Measurements from ENCODE around the gene KAT8.
"Not testable (repeated sequence)": the region's sequence is repeated elsewhere in the genome, so short reads cannot be mapped to it uniquely, and the experiment has no call there.

Gene KAT8

DNA sequence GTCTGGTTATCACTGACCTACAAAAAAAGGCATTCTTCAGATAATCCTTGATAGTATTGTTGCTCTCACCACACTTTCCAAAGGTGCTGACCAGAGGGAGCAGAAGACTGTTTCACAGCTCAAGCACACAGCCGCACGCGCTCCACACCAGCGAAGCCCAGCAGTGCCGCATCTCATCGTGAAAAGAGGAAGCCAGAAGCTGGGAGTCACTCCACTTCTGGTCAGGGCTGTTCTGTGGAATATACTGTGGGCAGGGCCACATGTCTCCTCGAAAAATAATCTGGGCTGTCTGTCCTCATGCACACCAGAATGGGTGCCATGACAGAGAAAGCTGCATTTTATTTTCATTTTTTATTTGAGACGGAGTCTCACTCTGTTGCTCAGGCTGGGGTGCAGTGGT, 39.7 kb downstream of the KAT8 start:
- Histone ChIP-seq H3K9ac (ENCODE audit: low read length) (no peak overlapping the region), H3K9me3 (ENCODE audit: control insufficient read depth, insufficient read depth, low read depth, low read length) (no peaks in the 10 kb centered on the region), H3K27me3 (ENCODE audit: control insufficient read depth, insufficient read depth, low read length) (no peaks in the 10 kb centered on the region), H3K4me3 (ENCODE audit: low read depth, low read length) (no peak overlapping the region), H3K36me3 (ENCODE audit: control insufficient read depth, insufficient read depth, low read length) (no peaks in the 10 kb centered on the region), H3K27ac (ENCODE audit: low read depth, low read length) (no peak overlapping the region), H3K4me1 (ENCODE audit: control insufficient read depth, insufficient read depth, low read length) (no peaks in the 10 kb centered on the region)

DNA sequence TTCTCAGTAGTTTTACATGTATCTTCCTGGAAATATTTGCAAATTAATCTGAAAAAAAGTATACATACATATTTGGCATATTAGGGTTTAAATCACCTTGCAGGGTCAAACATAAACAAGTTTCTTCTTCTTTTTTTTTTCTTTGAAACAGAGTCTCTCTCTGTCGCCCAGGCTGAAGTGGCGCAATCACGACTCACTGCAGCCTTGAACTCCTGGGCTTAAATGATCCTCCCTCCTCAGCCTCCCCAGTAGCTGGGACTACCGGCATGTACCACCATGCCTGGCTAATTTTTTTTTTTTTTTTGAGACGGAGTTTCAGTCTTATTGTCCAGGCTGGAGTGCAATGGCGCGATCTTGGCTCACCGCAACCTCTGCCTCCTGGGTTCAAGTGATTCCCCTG, 49.9 kb downstream of the KAT8 start:
- H3K9ac ChIP-seq (ENCODE audit: low read length), result no peak overlapping the region
- no peaks in the 10 kb centered on the region for H3K9me3 ChIP-seq (ENCODE audit: control insufficient read depth, insufficient read depth, low read depth, low read length)
- no peaks in the 10 kb centered on the region for H3K36me3 ChIP-seq (ENCODE audit: control insufficient read depth, insufficient read depth, low read length)
- H3K4me3 ChIP-seq (ENCODE audit: low read depth, low read length), result no peak overlapping the region
- no peaks in the 10 kb centered on the region for H3K27me3 ChIP-seq (ENCODE audit: control insufficient read depth, insufficient read depth, low read length)
- no peak overlapping the region for H3K27ac ChIP-seq (ENCODE audit: low read depth, low read length)
- H3K4me1 ChIP-seq (ENCODE audit: control insufficient read depth, insufficient read depth, low read length), result peaks cover 3% of the 10 kb centered on the region; the same call in 1 of the 2 replicates

DNA sequence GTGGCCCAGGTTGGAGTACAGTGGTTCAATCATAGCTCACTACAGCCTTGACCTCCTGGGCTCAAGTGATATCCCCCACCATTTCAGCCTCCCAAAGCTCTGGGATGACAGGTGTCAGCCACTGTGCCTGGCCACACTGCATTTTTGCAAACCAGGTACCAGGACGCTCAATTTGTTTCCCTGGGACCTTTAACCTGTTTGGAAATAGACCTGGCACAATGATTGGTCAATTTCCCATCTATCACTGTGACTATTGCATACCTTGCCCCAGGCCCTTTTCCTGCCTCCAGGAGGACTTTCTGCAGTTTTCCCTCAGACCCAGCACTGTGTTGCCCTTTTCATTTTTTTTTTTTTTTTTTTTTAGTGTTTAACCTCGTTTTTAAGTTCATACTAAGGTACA, 51.4 kb downstream of the KAT8 start:
- H3K27me3 ChIP-seq (ENCODE audit: control insufficient read depth, insufficient read depth, low read length), result no peaks in the 10 kb centered on the region
- no peak overlapping the region for H3K4me3 ChIP-seq (ENCODE audit: low read depth, low read length)
- peaks cover 3% of the 10 kb centered on the region; the same call in 1 of the 2 replicates for H3K4me1 ChIP-seq (ENCODE audit: control insufficient read depth, insufficient read depth, low read length)
- H3K9ac ChIP-seq (ENCODE audit: low read length), result no peak overlapping the region
- H3K9me3 ChIP-seq (ENCODE audit: control insufficient read depth, insufficient read depth, low read depth, low read length), result no peaks in the 10 kb centered on the region
- no peak overlapping the region for H3K27ac ChIP-seq (ENCODE audit: low read depth, low read length)
- no peaks in the 10 kb centered on the region for H3K36me3 ChIP-seq (ENCODE audit: control insufficient read depth, insufficient read depth, low read length)

DNA sequence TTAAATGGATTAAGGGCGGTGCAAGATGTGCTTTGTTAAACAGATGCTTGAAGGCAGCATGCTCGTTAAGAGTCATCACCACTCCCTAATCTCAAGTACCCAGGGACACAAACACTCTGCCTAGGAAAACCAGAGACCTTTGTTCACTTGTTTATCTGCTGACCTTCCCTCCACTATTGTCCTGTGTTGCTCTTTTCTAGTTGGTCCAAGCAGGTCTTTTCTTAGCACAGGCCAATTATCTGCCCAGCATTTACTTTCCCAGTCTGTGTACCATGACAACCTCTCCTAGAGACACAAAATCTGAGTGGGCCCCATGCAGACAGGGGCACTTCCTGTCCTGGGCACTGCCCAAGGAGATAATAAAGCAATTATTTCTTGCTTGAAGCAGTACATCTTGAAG, 52.6 kb downstream of the KAT8 start:
- not testable (repeated sequence) for H3K36me3 ChIP-seq (ENCODE audit: control insufficient read depth, insufficient read depth, low read length); H3K4me1 ChIP-seq (ENCODE audit: control insufficient read depth, insufficient read depth, low read length); H3K27me3 ChIP-seq (ENCODE audit: control insufficient read depth, insufficient read depth, low read length); H3K9me3 ChIP-seq (ENCODE audit: control insufficient read depth, insufficient read depth, low read depth, low read length); H3K27ac ChIP-seq (ENCODE audit: low read depth, low read length); H3K9ac ChIP-seq (ENCODE audit: low read length); H3K4me3 ChIP-seq (ENCODE audit: low read depth, low read length)

DNA sequence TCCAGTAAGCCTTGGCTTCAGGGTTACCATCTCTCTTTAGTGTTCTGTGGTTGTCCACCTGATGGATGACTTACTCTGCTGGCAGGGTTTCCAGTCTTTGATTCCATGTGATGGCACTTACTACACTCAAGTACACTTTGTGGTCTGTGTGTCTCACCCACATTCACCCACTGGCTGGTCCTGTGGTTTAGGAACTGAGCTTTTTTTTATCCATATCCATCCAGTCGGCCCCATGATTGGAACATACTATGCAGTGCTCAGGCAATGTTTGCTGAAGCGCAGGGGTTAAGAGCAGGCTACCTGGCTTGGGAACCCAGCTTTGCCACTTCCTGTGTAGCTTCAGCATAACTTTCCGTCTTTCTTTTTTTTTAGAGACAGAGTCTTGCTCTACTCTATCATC, 59.7 kb downstream of the KAT8 start:
- H3K9me3 ChIP-seq (ENCODE audit: control insufficient read depth, insufficient read depth, low read depth, low read length), result no peaks in the 10 kb centered on the region
- no peak overlapping the region for H3K9ac ChIP-seq (ENCODE audit: low read length)

DNA sequence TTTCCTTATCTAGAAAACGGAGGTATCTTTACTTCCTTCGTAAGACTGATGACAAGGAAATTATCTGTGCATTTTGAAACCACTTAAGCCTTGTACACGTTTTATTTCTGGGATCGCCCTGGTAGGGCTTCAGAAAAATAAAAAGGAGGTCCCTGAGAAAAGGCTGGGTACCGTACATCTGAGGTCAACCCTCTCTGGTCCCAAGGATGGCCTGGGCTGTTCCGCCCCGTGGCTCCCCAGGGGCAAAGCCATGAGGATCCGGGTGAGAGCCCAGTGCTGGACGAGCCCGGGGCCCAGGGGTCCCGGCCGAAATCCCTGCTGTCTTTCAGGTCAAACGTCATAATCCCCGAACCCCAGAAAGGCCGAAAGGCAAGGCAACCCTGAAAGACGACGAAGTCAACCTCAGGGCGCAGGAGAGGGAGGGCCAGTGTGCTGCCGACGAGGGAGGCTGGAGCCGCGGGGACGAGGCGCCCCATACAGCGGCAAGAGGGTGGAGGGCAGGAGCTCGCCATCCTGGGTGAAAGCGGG, 61.8 kb downstream of the KAT8 start:
- H3K27ac ChIP-seq (ENCODE audit: low read depth, low read length), result peak overlapping the region; percentile 100
- no peaks in the 10 kb centered on the region for H3K9me3 ChIP-seq (ENCODE audit: control insufficient read depth, insufficient read depth, low read depth, low read length)
- H3K9ac ChIP-seq (ENCODE audit: low read length), result peak overlapping the region; percentile 97
- H3K4me1 ChIP-seq (ENCODE audit: control insufficient read depth, insufficient read depth, low read length), result peaks cover 7% of the 10 kb centered on the region; the same call in 1 of the 2 replicates
- H3K36me3 ChIP-seq (ENCODE audit: control insufficient read depth, insufficient read depth, low read length), result peaks cover 32% of the 10 kb centered on the region
- peak overlapping the region; percentile 92 for H3K4me3 ChIP-seq (ENCODE audit: low read depth, low read length)
- no peaks in the 10 kb centered on the region for H3K27me3 ChIP-seq (ENCODE audit: control insufficient read depth, insufficient read depth, low read length)

More for the DNA sequence above, 59.7 kb downstream of the KAT8 start:
- no peaks in the 10 kb centered on the region for H3K27me3 ChIP-seq (ENCODE audit: control insufficient read depth, insufficient read depth, low read length)
- no peak overlapping the region for H3K4me3 ChIP-seq (ENCODE audit: low read depth, low read length)
- no peak overlapping the region for H3K27ac ChIP-seq (ENCODE audit: low read depth, low read length)
- peaks cover 3% of the 10 kb centered on the region; the same call in 1 of the 2 replicates for H3K4me1 ChIP-seq (ENCODE audit: control insufficient read depth, insufficient read depth, low read length)
- peaks cover 10% of the 10 kb centered on the region for H3K36me3 ChIP-seq (ENCODE audit: control insufficient read depth, insufficient read depth, low read length)

DNA sequence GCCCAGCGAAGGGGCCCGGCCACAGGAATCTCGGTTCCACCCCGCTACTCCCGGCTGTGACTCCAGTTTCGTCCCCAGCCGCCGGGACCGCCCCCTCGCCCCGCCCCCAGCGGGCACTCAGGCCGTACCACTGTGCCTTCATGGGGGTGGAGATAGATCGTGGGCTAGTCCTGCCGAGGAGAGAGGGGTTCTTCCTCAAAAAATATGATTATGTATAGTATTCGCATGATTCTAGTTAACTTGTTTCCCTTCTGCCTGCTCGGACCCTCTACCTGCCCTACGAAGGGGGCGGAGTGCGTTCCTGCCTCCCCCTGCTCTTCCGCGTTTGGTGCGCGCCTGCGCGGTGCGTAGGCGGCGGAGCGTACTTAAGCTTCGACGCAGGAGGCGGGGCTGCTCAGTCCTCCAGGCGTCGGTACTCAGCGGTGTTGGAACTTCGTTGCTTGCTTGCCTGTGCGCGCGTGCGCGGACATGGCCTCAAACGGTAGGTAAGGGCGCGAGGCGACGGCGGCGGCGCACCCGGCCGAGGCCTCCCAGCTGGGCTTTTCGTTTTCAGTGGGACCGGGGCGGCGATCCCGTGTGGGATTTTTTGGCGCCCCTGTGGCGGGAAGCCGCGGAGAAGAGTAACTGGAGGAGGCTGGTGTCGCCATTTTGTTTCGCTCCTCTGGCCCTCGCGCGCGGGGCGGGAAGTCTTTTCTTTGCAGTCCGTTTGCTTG, 62.4 kb downstream of the KAT8 start, which contains the start of gene FUS:
TSS of gene FUS (plus strand) at position 393 of the 713 bp plus-strand sequence. CDS start at position 469, 76 bp downstream.
- H3K27me3 ChIP-seq (ENCODE audit: control insufficient read depth, insufficient read depth, low read length), result no peaks in the 10 kb centered on the region
- H3K27ac ChIP-seq (ENCODE audit: low read depth, low read length), result peak within 1 kb of the TSS; percentile 100
- peaks cover 7% of the 10 kb centered on the region; the same call in 1 of the 2 replicates for H3K4me1 ChIP-seq (ENCODE audit: control insufficient read depth, insufficient read depth, low read length)
- H3K36me3 ChIP-seq (ENCODE audit: control insufficient read depth, insufficient read depth, low read length), result peaks cover 38% of the 10 kb centered on the region
- peak within 1 kb of the TSS; percentile 97 for H3K9ac ChIP-seq (ENCODE audit: low read length)
- H3K4me3 ChIP-seq (ENCODE audit: low read depth, low read length), result peak within 1 kb of the TSS; percentile 92
- no peaks in the 10 kb centered on the region for H3K9me3 ChIP-seq (ENCODE audit: control insufficient read depth, insufficient read depth, low read depth, low read length)

Data from HUES6 (cell line).